Testis (tissue), 3 donors: ENCODE results near the gene MAFB. TPM values are rescaled to one million over a fixed set of nuclear protein-coding genes. Genes with fewer than 3 reads are reported as not detected.

Source experiments
- DNase-seq: peaks from one replicate; pipeline ENCODE4 v3.0.0-alpha.2; 2019
- H3K27ac ChIP-seq, 2 donors: fragments of 200-600 bp; sonication (generic); one replicate each; pipeline ENCODE4 v1.5.1; 2019
- H3K27me3 ChIP-seq: fragments of 200-600 bp; sonication (generic); one replicate; pipeline ENCODE4 v1.5.1; 2019
- H3K36me3 ChIP-seq: fragments of 200-600 bp; sonication (generic); one replicate; pipeline ENCODE4 v1.5.1; 2017; ENCODE audit warnings: low read depth; ENCODE audit errors: missing control alignments
- H3K4me1 ChIP-seq: fragments of 200-600 bp; sonication (generic); one replicate; pipeline ENCODE4 v1.5.1; 2019
- H3K4me3 ChIP-seq, 2 donors: fragments of 200-600 bp; sonication (generic); one replicate each; pipeline ENCODE4 v1.5.1; 2017 to 2019
- H3K9me3 ChIP-seq: fragments of 200-600 bp; sonication (generic); one replicate; pipeline ENCODE4 v1.5.1; 2017
- POLR2A ChIP-seq: fragments of 450-650 bp; IDR thresholded peaks from one replicate; pipeline ENCODE4 v1.6.1; 2017; ENCODE audit warnings: antibody characterized with exemption, mild to moderate bottlenecking, moderate library complexity
- WGBS, 2 donors: methylation state at CpG; one replicate each; pipeline ENCODE4 v1.1.5; 2018; 5-methylcytosine and 5-hydroxymethylcytosine counted together
- intact Hi-C: fragments of 100-400 bp; cut with DNase I; formaldehyde crosslinking; loops from one replicate; pipeline ENCODE4 v1.15.1; 2023; ENCODE audit warnings: low total_unique reads
- polyA plus RNA-seq: library from polyadenylated mRNA; stranded (reverse); fragments of 350-450 nt; fragmentation: Illumina TruSeq; extraction: RNeasy Lipid Tissue Mini Kit (QIAGEN cat#74804); gene quantifications from one replicate; pipeline ENCODE4 v1.2.3, GENCODE V29; 2014; ENCODE audit warnings: low read depth, low replicate concordance; ENCODE audit not compliant: insufficient read depth
- total RNA-seq, 2 donors: library from RNA; depleted of rRNA; stranded (reverse); fragments of >200 nt; gene quantifications; one replicate each; pipeline ENCODE4 v1.2.3, GENCODE V29; 2016
- TF ChIP-seq, protein P1 (sequence below), 3 experiments: fragments of 450-650 bp in 2 of 3; fragments of 200-600 bp in 1 of 3; sonication (generic) in 1 of 3; IDR thresholded peaks; one replicate each; pipeline ENCODE4 v1.5.1; 2016 to 2019; ENCODE audit warnings: antibody characterized with exemption in 3 of 3, mild to moderate bottlenecking in 2 of 3, moderate library complexity in 1 of 3

MAFB gene
- total and polyA plus RNA-seq, 3 donors from 2014 or later, result 9.3 to 17.7 (median 11.6) TPM

DNA sequence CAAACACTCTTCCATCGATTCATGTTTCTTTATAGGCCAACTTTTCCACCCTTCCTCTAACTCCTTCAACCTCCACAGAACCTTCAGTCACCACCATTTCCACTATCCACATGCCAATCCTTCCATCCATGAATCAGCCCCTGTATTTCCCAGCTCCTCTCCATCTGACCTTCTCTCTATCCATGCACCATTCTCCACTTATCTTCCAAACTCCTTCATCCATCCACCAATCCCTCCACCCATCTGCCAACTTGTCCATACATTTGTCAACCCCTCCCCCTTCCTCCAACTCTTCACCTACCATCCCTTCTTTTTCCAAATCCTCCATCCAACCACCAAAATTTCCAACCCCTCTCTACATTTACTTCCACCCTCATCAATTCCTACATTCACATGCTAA, 49.9 kb downstream of the MAFB start:
- Histone ChIP-seq H3K9me3 (no peaks in the 10 kb centered on the region), H3K4me3 (no peak overlapping the region), H3K27ac (no peak overlapping the region), H3K36me3 (no peaks in the 10 kb centered on the region), H3K27me3 (no peaks in the 10 kb centered on the region), H3K4me1 (peaks cover 6% of the 10 kb centered on the region)
- WGBS, 2 donors, result 86 to 92% methylated on average over 1 of the region's 1 CpG
- intact Hi-C loops, result no loop called here
- TF ChIP-seq POLR2A, result no peak
- no peak for DNase-seq

DNA sequence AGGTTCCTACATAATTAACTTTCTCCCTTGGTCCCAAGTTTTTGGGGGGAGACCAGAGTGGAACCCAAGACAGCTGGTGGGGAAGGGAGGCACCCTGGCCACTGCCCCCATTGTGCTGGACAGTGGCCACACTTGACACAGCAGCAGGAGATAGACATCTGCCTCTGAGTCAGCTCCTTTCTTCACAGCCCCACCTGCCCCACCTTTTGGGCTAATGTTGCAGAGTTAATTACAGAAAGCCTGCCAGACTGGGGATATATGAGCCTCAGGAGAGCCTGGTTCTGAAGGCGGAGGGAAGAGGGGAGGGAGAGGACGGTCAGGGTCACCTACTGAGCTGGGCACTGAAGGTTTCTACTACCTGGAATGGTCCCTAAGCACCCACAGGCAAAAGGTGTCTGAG, 50.6 kb downstream of the MAFB start:
- no peak overlapping the region for H3K4me3 ChIP-seq
- no peak for DNase-seq
- 94 to 95% methylated on average over 2 of the region's 2 CpGs for WGBS, 2 donors
- no peaks in the 10 kb centered on the region for H3K4me1 ChIP-seq
- no peaks in the 10 kb centered on the region for H3K9me3 ChIP-seq
- intact Hi-C loops, result no loop called here
- no peak overlapping the region for H3K27ac ChIP-seq
- TF ChIP-seq, protein P1, sequence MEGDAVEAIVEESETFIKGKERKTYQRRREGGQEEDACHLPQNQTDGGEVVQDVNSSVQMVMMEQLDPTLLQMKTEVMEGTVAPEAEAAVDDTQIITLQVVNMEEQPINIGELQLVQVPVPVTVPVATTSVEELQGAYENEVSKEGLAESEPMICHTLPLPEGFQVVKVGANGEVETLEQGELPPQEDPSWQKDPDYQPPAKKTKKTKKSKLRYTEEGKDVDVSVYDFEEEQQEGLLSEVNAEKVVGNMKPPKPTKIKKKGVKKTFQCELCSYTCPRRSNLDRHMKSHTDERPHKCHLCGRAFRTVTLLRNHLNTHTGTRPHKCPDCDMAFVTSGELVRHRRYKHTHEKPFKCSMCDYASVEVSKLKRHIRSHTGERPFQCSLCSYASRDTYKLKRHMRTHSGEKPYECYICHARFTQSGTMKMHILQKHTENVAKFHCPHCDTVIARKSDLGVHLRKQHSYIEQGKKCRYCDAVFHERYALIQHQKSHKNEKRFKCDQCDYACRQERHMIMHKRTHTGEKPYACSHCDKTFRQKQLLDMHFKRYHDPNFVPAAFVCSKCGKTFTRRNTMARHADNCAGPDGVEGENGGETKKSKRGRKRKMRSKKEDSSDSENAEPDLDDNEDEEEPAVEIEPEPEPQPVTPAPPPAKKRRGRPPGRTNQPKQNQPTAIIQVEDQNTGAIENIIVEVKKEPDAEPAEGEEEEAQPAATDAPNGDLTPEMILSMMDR (IDR thresholded peaks at IDR 0.05), result no peak
- no peak for TF ChIP-seq POLR2A
- H3K36me3 ChIP-seq, result no peaks in the 10 kb centered on the region
- H3K27me3 ChIP-seq, result no peaks in the 10 kb centered on the region

DNA sequence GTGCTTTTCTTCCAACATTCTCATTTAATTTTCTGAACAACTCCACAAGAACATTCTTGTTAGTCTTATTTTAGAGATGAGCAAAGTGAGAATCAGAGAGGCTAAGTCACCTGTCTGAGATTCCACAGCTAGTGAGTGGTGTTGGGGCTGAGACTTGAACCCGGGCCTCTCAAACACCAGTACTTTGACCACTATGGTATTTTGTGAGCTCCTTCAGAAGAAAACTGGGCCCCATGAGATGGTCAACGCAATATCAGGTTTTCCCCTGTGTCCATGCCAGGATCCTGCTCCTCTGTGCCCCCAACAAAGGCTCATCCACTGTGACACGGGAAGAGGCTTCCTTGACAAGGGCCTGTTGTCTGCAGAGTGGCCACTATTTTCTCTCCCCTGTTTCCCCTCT, 51.9 kb downstream of the MAFB start:
- H3K27ac ChIP-seq, result no peak overlapping the region
- H3K36me3 ChIP-seq, result no peaks in the 10 kb centered on the region
- no peaks in the 10 kb centered on the region for H3K9me3 ChIP-seq
- H3K4me1 ChIP-seq, result no peaks in the 10 kb centered on the region
- no peak for TF ChIP-seq POLR2A
- TF ChIP-seq, protein P1 (IDR thresholded peaks at IDR 0.05), result no peak
- 96 to 98% methylated on average over 3 of the region's 3 CpGs for WGBS, 2 donors
- intact Hi-C loops, result no loop called here
- no peak overlapping the region for H3K4me3 ChIP-seq
- no peak for DNase-seq
- H3K27me3 ChIP-seq, result no peaks in the 10 kb centered on the region

DNA sequence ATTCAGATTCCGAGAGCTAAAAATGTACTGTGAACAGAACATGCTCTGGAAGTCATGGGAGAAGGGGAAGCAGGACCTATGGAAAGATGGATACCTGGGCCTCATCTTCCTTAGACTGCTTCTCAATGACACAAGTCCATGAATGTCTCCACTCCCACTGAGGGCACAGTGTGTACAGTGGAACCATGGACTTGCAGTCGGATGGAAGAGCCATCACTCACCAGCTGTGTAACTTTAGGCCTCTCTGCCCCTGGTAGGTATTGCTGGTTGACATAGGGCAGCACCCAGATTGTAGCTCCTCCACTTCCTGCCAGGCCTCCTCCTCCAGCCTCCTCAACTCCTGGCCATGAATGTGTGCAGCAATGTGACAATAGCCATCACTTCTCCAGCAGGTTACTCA, 52.5 kb downstream of the MAFB start:
- no peaks in the 10 kb centered on the region for H3K27me3 ChIP-seq
- WGBS, 2 donors, result 94 to 100% methylated on average over 2 of the region's 2 CpGs
- TF ChIP-seq, protein P1 (IDR thresholded peaks at IDR 0.05), result no peak
- TF ChIP-seq POLR2A, result no peak

DNA sequence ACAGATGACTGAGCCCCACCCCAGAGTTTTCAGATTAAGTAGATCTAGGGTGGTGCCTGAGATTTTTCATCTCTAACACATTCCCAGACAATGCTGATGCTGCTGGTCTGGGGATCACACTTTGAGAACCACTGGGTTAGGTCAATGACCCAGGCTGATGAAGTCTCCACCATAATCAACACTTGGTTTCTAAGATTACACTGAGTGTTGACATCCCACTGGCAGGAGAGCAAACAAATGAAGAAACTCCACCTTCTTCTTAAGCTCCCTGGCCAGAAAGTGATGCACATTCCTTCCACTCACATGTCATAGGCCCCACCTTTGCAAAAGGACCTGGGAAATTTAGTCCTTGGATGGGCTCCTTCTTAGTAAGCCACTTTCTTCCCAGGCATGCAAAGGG, 53.1 kb downstream of the MAFB start:
- no peak for DNase-seq
- no peak overlapping the region for H3K27ac ChIP-seq
- no peaks in the 10 kb centered on the region for H3K9me3 ChIP-seq
- H3K27me3 ChIP-seq, result no peaks in the 10 kb centered on the region
- TF ChIP-seq, protein P1 (IDR thresholded peaks at IDR 0.05), result no peak
- H3K4me3 ChIP-seq, result no peak overlapping the region
- intact Hi-C loops, result no loop called here
- H3K36me3 ChIP-seq, result no peaks in the 10 kb centered on the region
- H3K4me1 ChIP-seq, result no peaks in the 10 kb centered on the region

More for the DNA sequence above, 52.5 kb downstream of the MAFB start:
- DNase-seq, result no peak
- intact Hi-C loops, result no loop called here
- Histone ChIP-seq H3K4me1 (no peaks in the 10 kb centered on the region), H3K36me3 (no peaks in the 10 kb centered on the region), H3K4me3 (no peak overlapping the region), H3K27ac (no peak overlapping the region), H3K9me3 (no peaks in the 10 kb centered on the region)
